ENCODE measurements around the gene PPWD1.
A peak's percentile ranks its signal among the peaks of the same experiment; 100 is the strongest.
"Not testable (repeated sequence)": the region's sequence is repeated elsewhere in the genome, so short reads cannot be mapped to it uniquely, and the experiment has no call there.

PPWD1 gene

GRCh38 chr5:65621961-65622360, 58.9 kb downstream of the PPWD1 start:
- CTCF ChIA-PET; DNase-seq; H3K36me3 ChIP-seq (ENCODE audit: control insufficient read depth in 4 of 4, insufficient read depth in 4 of 4, low read length in 3 of 4); H3K4me3 ChIP-seq (ENCODE audit: control insufficient read depth in 1 of 7, extremely low read depth in 1 of 7, insufficient read depth in 4 of 7, low read depth in 2 of 7, low read length in 6 of 7); H3K27me3 ChIP-seq (replicated peaks in 2 of 5; ENCODE audit: control insufficient read depth in 4 of 5, insufficient read depth in 5 of 5, low read length in 4 of 5); H3K9me3 ChIP-seq (ENCODE audit: control extremely low read depth in 1 of 5, control insufficient read depth in 4 of 5, insufficient read depth in 2 of 5, low read depth in 1 of 5, low read length in 4 of 5); H3K27ac ChIP-seq (ENCODE audit: insufficient read depth in 1 of 2, low read depth in 1 of 2, low read length in 2 of 2, poor library complexity in 1 of 2, severe bottlenecking in 2 of 2): not testable (repeated sequence)
- POLR2A ChIA-PET: interaction anchor here (0.6 kb wide), 1 partner anchor 65 kb away, joined by 3 read pairs; no protein-coding TSS in a partner anchor
- peaks cover 20 to 31% (median 25%) of the 10 kb centered on the region in 4 experiments for H3K4me1 ChIP-seq (ENCODE audit: control extremely low read depth in 1 of 4, control insufficient read depth in 4 of 4, insufficient read depth in 4 of 4, low read length in 3 of 4)
- 100% methylated on average over 2 of the region's 4 CpGs for WGBS (ENCODE audit: insufficient coverage)

DNA sequence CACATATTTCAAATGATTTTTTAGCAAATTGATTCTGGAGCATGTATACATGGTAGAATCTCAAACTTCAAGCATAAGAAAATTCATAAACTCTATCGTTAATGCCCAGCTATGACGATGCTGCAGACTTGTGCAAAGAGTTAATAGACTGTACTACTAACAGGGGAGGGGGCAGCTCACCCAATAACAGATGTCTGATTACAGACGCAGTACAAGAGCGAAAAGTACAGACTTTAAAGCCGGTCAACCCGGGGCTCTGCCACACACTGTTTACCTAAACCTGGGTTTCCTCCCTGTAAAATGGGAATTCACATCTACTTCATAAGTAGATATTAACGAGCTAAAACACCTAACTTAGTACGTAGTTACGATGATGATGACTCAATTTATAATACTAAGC, 60.4 kb downstream of the PPWD1 start:
- DNase-seq: no peak
- Histone ChIP-seq H3K4me1 (ENCODE audit: control extremely low read depth in 1 of 4, control insufficient read depth in 4 of 4, insufficient read depth in 4 of 4, low read length in 3 of 4) (peaks cover 20 to 31% (median 25%) of the 10 kb centered on the region in 4 experiments), H3K36me3 (ENCODE audit: control insufficient read depth in 4 of 4, insufficient read depth in 4 of 4, low read length in 3 of 4) (peaks cover 0 to 4% (median 0%) of the 10 kb centered on the region in 4 experiments), H3K4me3 (ENCODE audit: control insufficient read depth in 1 of 7, extremely low read depth in 1 of 7, insufficient read depth in 4 of 7, low read depth in 2 of 7, low read length in 6 of 7) (peak overlapping the region; percentile 89 to 100 (median 98)), H3K27ac (ENCODE audit: insufficient read depth in 1 of 2, low read depth in 1 of 2, low read length in 2 of 2, poor library complexity in 1 of 2, severe bottlenecking in 2 of 2) (peak overlapping the region; percentile 77 to 93), H3K9me3 (ENCODE audit: control extremely low read depth in 1 of 5, control insufficient read depth in 4 of 5, insufficient read depth in 2 of 5, low read depth in 1 of 5, low read length in 4 of 5) (no peaks in the 10 kb centered on the region), H3K27me3 (replicated peaks in 2 of 5; ENCODE audit: control insufficient read depth in 4 of 5, insufficient read depth in 5 of 5, low read length in 4 of 5) (no peaks in the 10 kb centered on the region)
- ChIA-PET CTCF (interaction anchor here (0.6 to 1.1 kb wide), 4 partner anchors 9 to 60 kb away, joined by 3 to 4 read pairs (median 3); partner anchors contain the start of genes CENPK and PPWD1), POLR2A (interaction anchor here (0.9 kb wide), 1 partner anchor 76 kb away, joined by 3 read pairs; no protein-coding TSS in a partner anchor)
- 4% methylated on average over 4 of the region's 9 CpGs for WGBS (ENCODE audit: insufficient coverage)

GRCh38 chr5:65624025-65624570, 61.0 kb downstream of the PPWD1 start, which contains the start of gene TRIM23:
TSS of gene TRIM23 (minus strand) at chr5:65624333. CDS start at chr5:65624274, 59 bp downstream.
- POLR2A ChIA-PET: interaction anchor here (0.9 kb wide), 1 partner anchor 75 kb away, joined by 3 read pairs; no protein-coding TSS in a partner anchor
- CTCF ChIA-PET: interaction anchor here (0.6 to 1.1 kb wide), 4 partner anchors 8 to 61 kb away, joined by 3 to 4 read pairs (median 3); partner anchors contain the start of genes CENPK and PPWD1
- WGBS (ENCODE audit: insufficient coverage): 0% methylated on average over 26 of the region's 32 CpGs

GRCh38 chr5:65624571-65625555, 61.8 kb downstream of the PPWD1 start, which contains the start of the genes SHLD3 and TRAPPC13:
TSS of gene SHLD3 (plus strand) at chr5:65625027. CDS start at chr5:65629588, 4,561 bp downstream.
TSS of gene TRAPPC13 (plus strand) at chr5:65625027. CDS start at chr5:65625061, 34 bp downstream.
- 0% methylated on average over 26 of the region's 36 CpGs for WGBS (ENCODE audit: insufficient coverage)
- no peaks in the 10 kb centered on the region for H3K27me3 ChIP-seq (replicated peaks in 2 of 5; ENCODE audit: control insufficient read depth in 4 of 5, insufficient read depth in 5 of 5, low read length in 4 of 5)
- H3K36me3 ChIP-seq (ENCODE audit: control insufficient read depth in 4 of 4, insufficient read depth in 4 of 4, low read length in 3 of 4): peaks cover 0 to 8% (median 3%) of the 10 kb centered on the region in 4 experiments
- H3K9me3 ChIP-seq (ENCODE audit: control extremely low read depth in 1 of 5, control insufficient read depth in 4 of 5, insufficient read depth in 2 of 5, low read depth in 1 of 5, low read length in 4 of 5): no peaks in the 10 kb centered on the region
- peak within 1 kb of the TSS; percentile 88 to 93 for H3K27ac ChIP-seq (ENCODE audit: insufficient read depth in 1 of 2, low read depth in 1 of 2, low read length in 2 of 2, poor library complexity in 1 of 2, severe bottlenecking in 2 of 2)
- peak within 1 kb of the TSS; percentile 89 to 100 (median 98) for H3K4me3 ChIP-seq (ENCODE audit: control insufficient read depth in 1 of 7, extremely low read depth in 1 of 7, insufficient read depth in 4 of 7, low read depth in 2 of 7, low read length in 6 of 7)
- POLR2A ChIA-PET: interaction anchor here (0.9 kb wide), 1 partner anchor 74 kb away, joined by 3 read pairs; no protein-coding TSS in a partner anchor
- H3K4me1 ChIP-seq (ENCODE audit: control extremely low read depth in 1 of 4, control insufficient read depth in 4 of 4, insufficient read depth in 4 of 4, low read length in 3 of 4): peaks cover 20 to 31% (median 25%) of the 10 kb centered on the region in 4 experiments
- peak; percentile 92 to 96 (median 96) for DNase-seq
- CTCF ChIA-PET: interaction anchor here (1.3 kb wide), 1 partner anchor 17 kb away, joined by 3 read pairs; no protein-coding TSS in a partner anchor

More at GRCh38 chr5:65624025-65624570, 61.0 kb downstream of the PPWD1 start, which contains the start of gene TRIM23:
- H3K27me3 ChIP-seq (replicated peaks in 2 of 5; ENCODE audit: control insufficient read depth in 4 of 5, insufficient read depth in 5 of 5, low read length in 4 of 5): no peaks in the 10 kb centered on the region
- peaks cover 20 to 31% (median 25%) of the 10 kb centered on the region in 4 experiments for H3K4me1 ChIP-seq (ENCODE audit: control extremely low read depth in 1 of 4, control insufficient read depth in 4 of 4, insufficient read depth in 4 of 4, low read length in 3 of 4)
- peak within 1 kb of the TSS; percentile 88 to 93 for H3K27ac ChIP-seq (ENCODE audit: insufficient read depth in 1 of 2, low read depth in 1 of 2, low read length in 2 of 2, poor library complexity in 1 of 2, severe bottlenecking in 2 of 2)
- H3K4me3 ChIP-seq (ENCODE audit: control insufficient read depth in 1 of 7, extremely low read depth in 1 of 7, insufficient read depth in 4 of 7, low read depth in 2 of 7, low read length in 6 of 7): peak within 1 kb of the TSS; percentile 89 to 100 (median 98)
- H3K36me3 ChIP-seq (ENCODE audit: control insufficient read depth in 4 of 4, insufficient read depth in 4 of 4, low read length in 3 of 4): peaks cover 0 to 4% (median 0%) of the 10 kb centered on the region in 4 experiments
- no peaks in the 10 kb centered on the region for H3K9me3 ChIP-seq (ENCODE audit: control extremely low read depth in 1 of 5, control insufficient read depth in 4 of 5, insufficient read depth in 2 of 5, low read depth in 1 of 5, low read length in 4 of 5)
- peak; percentile 94 to 97 (median 96) for DNase-seq

DNA sequence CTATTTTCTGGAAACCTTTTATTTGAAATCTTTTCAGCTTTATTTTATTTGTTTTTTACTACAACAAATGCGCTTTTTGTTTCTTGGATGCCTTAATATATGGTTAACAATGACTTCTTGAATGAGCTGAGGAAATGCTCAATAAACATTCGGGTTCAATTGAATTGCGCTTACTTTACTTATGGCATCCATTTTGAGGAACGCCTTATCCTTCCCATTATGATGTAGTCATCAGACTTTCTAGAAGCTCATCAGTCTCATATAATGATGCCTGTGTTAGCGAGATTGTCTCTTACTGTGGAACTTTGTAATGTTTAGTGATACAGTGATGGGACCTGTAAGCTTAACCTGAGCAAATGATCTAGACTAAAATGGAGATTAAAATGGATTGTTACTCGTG, 62.6 kb downstream of the PPWD1 start:
- peak overlapping the region in 6 of 7 experiments; percentile 90 to 100 (median 98) for H3K4me3 ChIP-seq (ENCODE audit: control insufficient read depth in 1 of 7, extremely low read depth in 1 of 7, insufficient read depth in 4 of 7, low read depth in 2 of 7, low read length in 6 of 7)
- no peaks in the 10 kb centered on the region for H3K27me3 ChIP-seq (replicated peaks in 2 of 5; ENCODE audit: control insufficient read depth in 4 of 5, insufficient read depth in 5 of 5, low read length in 4 of 5)
- ChIA-PET CTCF (interaction anchor here (1.3 kb wide), 1 partner anchor 18 kb away, joined by 3 read pairs; no protein-coding TSS in a partner anchor), POLR2A (no interaction called here)
- H3K36me3 ChIP-seq (ENCODE audit: control insufficient read depth in 4 of 4, insufficient read depth in 4 of 4, low read length in 3 of 4): peaks cover 0 to 10% (median 4%) of the 10 kb centered on the region in 4 experiments
- H3K4me1 ChIP-seq (ENCODE audit: control extremely low read depth in 1 of 4, control insufficient read depth in 4 of 4, insufficient read depth in 4 of 4, low read length in 3 of 4): peaks cover 20 to 31% (median 25%) of the 10 kb centered on the region in 4 experiments
- peak in 2 of 3 donors; percentile 4 to 11 for DNase-seq
- H3K9me3 ChIP-seq (ENCODE audit: control extremely low read depth in 1 of 5, control insufficient read depth in 4 of 5, insufficient read depth in 2 of 5, low read depth in 1 of 5, low read length in 4 of 5): no peaks in the 10 kb centered on the region
- 83% methylated on average over 4 of the region's 6 CpGs for WGBS (ENCODE audit: insufficient coverage)
- peak overlapping the region; percentile 88 to 93 for H3K27ac ChIP-seq (ENCODE audit: insufficient read depth in 1 of 2, low read depth in 1 of 2, low read length in 2 of 2, poor library complexity in 1 of 2, severe bottlenecking in 2 of 2)

DNA sequence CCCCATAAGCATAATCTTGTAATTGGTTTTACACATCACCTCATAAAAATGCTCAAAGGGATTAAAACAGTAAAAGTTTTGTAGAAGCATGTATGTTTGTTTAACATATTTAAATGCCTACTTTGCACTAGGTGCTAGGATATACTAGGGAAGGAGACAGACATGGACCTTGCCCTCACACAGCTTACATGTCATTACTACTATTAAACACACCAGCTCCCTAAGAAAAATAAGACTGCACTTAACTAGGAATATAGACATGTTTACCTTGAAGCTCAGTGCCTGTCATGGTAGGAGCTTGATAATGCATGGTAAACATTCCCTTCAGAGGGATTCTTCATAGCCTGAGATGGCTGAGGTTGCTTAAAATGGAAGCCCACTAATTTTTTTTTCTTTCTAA, 67.9 kb downstream of the PPWD1 start:
- Histone ChIP-seq H3K9me3 (ENCODE audit: control extremely low read depth in 1 of 5, control insufficient read depth in 4 of 5, insufficient read depth in 2 of 5, low read depth in 1 of 5, low read length in 4 of 5) (no peaks in the 10 kb centered on the region), H3K4me3 (ENCODE audit: control insufficient read depth in 1 of 7, extremely low read depth in 1 of 7, insufficient read depth in 4 of 7, low read depth in 2 of 7, low read length in 6 of 7) (no peak overlapping the region), H3K36me3 (ENCODE audit: control insufficient read depth in 4 of 4, insufficient read depth in 4 of 4, low read length in 3 of 4) (peaks cover 0 to 13% (median 6%) of the 10 kb centered on the region in 4 experiments), H3K4me1 (ENCODE audit: control extremely low read depth in 1 of 4, control insufficient read depth in 4 of 4, insufficient read depth in 4 of 4, low read length in 3 of 4) (peaks cover under 1 to 4% (median 3%) of the 10 kb centered on the region in 4 experiments), H3K27me3 (replicated peaks in 2 of 5; ENCODE audit: control insufficient read depth in 4 of 5, insufficient read depth in 5 of 5, low read length in 4 of 5) (no peaks in the 10 kb centered on the region), H3K27ac (ENCODE audit: insufficient read depth in 1 of 2, low read depth in 1 of 2, low read length in 2 of 2, poor library complexity in 1 of 2, severe bottlenecking in 2 of 2) (no peak overlapping the region)
- POLR2A ChIA-PET: no interaction called here
- CTCF ChIA-PET: interaction anchor here (0.6 kb wide), 1 partner anchor 11 kb away, joined by 4 read pairs; no protein-coding TSS in a partner anchor
- no peak for DNase-seq

Measured in common myeloid progenitor, CD34-positive (primary cell).